ENCODE results near the gene GAA.

Gene GAA

GRCh38 chr17:80123791-80124190, 22.4 kb downstream of the GAA start:
- no peak for TF ChIP-seq CTCF (conservative IDR thresholded peaks at IDR 0.05; ENCODE audit: low read depth, low read length)
- no peak for DNase-seq (ENCODE audit: low read depth)
- H3K4me3 ChIP-seq (ENCODE audit: low read depth, low read length): no peak overlapping the region

DNA sequence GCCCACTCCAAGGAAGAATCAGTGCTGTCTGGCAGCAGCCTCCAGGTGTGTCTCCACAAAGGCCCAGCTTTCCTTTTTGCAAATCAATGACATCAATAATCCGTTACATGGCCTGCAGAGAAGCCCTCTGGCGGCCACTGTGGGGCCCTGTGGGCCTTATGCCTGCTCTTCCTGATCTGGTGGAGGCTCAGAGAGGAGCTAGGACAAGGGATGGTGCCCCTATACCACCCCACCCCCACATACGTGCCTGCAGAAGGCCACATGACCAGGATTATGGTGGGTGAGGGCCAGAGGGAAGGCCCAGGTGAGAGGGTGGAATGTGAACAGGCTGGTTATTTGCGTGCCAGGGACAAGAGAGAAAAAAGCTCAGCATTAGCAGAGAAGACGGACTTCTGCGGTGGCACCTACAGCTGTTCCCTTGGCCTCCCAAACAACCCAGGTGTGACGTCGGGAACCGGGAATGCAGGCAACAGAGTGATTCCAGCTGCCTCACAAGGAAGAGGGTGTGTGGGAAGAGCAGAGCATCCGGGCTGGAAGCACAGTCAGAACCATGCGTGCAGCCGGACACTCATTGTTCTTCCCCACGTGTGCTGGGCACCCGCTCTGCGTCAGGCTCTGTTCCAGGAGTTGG, 23.1 kb downstream of the GAA start:
- DNase-seq (ENCODE audit: low read depth): peak; percentile 54
- H3K4me3 ChIP-seq (ENCODE audit: low read depth, low read length): no peak overlapping the region
- peak; percentile 80 for TF ChIP-seq CTCF (conservative IDR thresholded peaks at IDR 0.05; ENCODE audit: low read depth, low read length)

GRCh38 chr17:80125656-80126448, 24.5 kb downstream of the GAA start:
- no peak for TF ChIP-seq CTCF (conservative IDR thresholded peaks at IDR 0.05; ENCODE audit: low read depth, low read length)
- H3K4me3 ChIP-seq (ENCODE audit: low read depth, low read length): no peak overlapping the region
- DNase-seq (ENCODE audit: low read depth): peak; percentile 58

DNA sequence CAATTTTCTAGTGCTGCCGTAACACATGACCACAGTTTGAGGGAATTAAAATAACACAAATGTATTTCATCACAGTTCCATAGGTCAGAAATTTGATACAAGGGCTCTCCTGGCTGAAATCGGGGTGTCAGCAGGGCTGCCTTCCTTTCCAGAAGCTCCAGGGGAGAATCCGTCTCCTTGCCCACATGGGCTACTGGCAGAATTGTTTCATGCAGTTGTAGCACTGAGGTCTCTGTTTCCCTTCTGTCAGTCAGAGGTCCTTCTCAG, 25.0 kb downstream of the GAA start:
- no peak overlapping the region for H3K4me3 ChIP-seq (ENCODE audit: low read depth, low read length)
- DNase-seq (ENCODE audit: low read depth): peak; percentile 15
- no peak for TF ChIP-seq CTCF (conservative IDR thresholded peaks at IDR 0.05; ENCODE audit: low read depth, low read length)

- DNase-seq (ENCODE audit: low read depth): peak; percentile 16
- no peak for TF ChIP-seq CTCF (conservative IDR thresholded peaks at IDR 0.05; ENCODE audit: low read depth, low read length)
Measured at GRCh38 chr17:80129006-80129565, 27.7 kb downstream of the GAA start.

DNA sequence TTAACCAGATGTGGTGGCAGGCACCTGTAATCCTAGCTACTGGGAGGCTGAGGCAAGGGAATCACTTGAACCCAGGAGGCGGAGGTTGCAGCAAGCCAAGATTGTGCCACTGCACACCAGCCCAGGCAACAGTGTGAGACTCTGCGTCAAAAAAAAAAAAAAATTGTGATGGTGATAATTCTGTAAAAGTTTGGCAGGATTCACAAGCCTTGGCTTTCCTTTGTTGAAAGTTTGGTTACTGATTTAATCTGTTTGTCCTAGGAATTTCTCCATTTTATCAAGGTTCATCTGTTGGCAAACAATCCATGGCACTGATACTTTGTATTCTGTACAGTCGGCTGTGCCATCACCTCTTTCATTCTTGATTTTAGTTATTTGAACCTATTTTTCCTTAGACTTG, 29.6 kb downstream of the GAA start:
- H3K4me3 ChIP-seq (ENCODE audit: low read depth, low read length): no peak overlapping the region
- TF ChIP-seq CTCF (conservative IDR thresholded peaks at IDR 0.05; ENCODE audit: low read depth, low read length): no peak
- no peak for DNase-seq (ENCODE audit: low read depth)

More at GRCh38 chr17:80129006-80129565, 27.7 kb downstream of the GAA start:
- H3K4me3 ChIP-seq (ENCODE audit: low read depth, low read length): no peak overlapping the region

Data from choroid plexus epithelial cell (primary cell).